Mucosa of rectum (tissue), 2 donors: Measurements from ENCODE around the gene ARID1B.

Experiments
- H3K27ac ChIP-seq, 2 donors: one replicate each; pipeline ENCODE4 v1.7.0; 2013; ENCODE audit warnings: inconsistent platforms in 2 of 2, low read depth in 2 of 2, low read length in 2 of 2
- H3K27me3 ChIP-seq, 2 donors: one replicate each; pipeline ENCODE4 v1.7.0; 2013; ENCODE audit warnings: low read length in 2 of 2; ENCODE audit not compliant: control insufficient read depth in 2 of 2, insufficient read depth in 2 of 2
- H3K36me3 ChIP-seq, 2 donors: one replicate each; pipeline ENCODE4 v1.7.0; 2013; ENCODE audit warnings: low read length in 2 of 2; ENCODE audit not compliant: control insufficient read depth in 2 of 2, insufficient read depth in 2 of 2
- H3K4me1 ChIP-seq, 2 donors: one replicate each; pipeline ENCODE4 v1.7.0; 2013; ENCODE audit warnings: low read length in 2 of 2, mild to moderate bottlenecking in 1 of 2; ENCODE audit not compliant: control insufficient read depth in 2 of 2, insufficient read depth in 2 of 2
- H3K4me3 ChIP-seq, 2 donors: one replicate each; pipeline ENCODE4 v1.7.0; 2013; ENCODE audit warnings: low read length in 2 of 2
- H3K9ac ChIP-seq, 2 donors: one replicate each; pipeline ENCODE4 v1.7.0; 2013; ENCODE audit warnings: low read length in 2 of 2, low read depth in 1 of 2, mild to moderate bottlenecking in 1 of 2
- H3K9me3 ChIP-seq, 2 donors: one replicate each; pipeline ENCODE4 v1.7.0; 2013; ENCODE audit warnings: low read length in 2 of 2; ENCODE audit not compliant: control insufficient read depth in 2 of 2
- donor health status: healthy.
- donor health status: Normal muscosa, but diverticular disease.

The ARID1B gene

DNA sequence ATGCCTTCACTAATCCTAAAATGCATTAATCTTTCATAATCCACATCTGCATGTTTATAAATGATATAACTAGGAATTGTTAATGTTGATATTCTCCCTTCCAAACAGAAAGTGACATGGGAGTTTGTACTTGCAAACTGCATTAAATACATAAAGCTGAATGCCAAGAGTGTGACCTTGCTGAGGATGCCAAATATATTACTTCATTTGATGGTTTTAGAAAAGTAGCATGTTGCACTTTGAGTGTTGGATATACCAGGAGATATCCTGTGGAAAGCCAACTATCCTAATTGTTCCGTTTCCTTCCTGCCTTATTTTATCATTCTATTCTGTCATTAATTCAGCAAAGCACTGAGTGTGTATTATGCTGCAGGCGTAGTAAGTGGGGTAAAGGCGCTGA, 316.4 kb downstream of the ARID1B start:
- Histone ChIP-seq H3K27ac (no peak overlapping the region), H3K9me3 (no peaks in the 10 kb centered on the region), H3K4me3 (no peak overlapping the region), H3K27me3 (no peaks in the 10 kb centered on the region), H3K36me3 (peaks cover 7 to 11% of the 10 kb centered on the region in 2 donors), H3K4me1 (no peaks in the 10 kb centered on the region), H3K9ac (no peak overlapping the region)

DNA sequence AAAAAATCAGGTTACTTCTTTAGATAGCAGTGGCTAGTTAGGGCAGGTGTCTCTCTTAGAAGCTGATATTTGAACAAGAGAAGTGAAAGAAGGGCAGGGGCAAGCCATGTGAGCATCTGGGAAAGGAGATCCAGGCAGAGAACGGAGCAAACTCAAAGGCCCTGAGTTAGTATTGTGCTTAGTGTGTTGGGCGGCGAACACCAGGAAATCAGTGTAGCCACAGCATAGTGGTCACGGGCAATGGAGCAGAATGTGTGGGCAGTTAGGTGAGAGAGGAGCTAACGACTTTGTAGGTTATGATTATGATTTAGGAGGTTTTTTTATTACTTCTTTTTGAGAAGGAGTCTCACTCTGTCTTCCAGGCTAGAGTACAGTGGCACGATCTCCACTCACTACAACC, 316.9 kb downstream of the ARID1B start:
- Histone ChIP-seq H3K9me3 (no peaks in the 10 kb centered on the region), H3K36me3 (peaks cover 7 to 11% of the 10 kb centered on the region in 2 donors), H3K27me3 (no peaks in the 10 kb centered on the region), H3K4me1 (no peaks in the 10 kb centered on the region), H3K4me3 (no peak overlapping the region), H3K27ac (no peak overlapping the region), H3K9ac (no peak overlapping the region)

DNA sequence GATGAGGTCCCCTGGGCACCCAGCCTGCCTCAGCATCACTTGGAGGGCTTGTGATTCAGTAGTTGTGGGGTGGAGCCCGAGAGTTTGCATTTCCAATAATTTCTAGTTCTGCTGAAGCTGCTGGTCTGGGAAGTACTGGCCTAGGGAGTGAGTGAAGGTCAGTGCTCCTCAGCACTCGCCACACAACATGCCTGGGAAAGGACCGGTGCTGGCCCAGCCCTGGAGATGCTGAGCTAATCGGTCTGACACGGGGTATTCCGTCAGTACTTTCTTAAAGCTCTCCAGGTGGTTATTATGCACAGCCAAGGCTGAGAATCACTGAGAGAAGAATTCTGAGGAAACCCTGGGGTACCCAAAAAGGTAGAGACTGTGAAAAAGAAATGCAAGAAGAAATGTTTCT, 317.9 kb downstream of the ARID1B start:
- no peak overlapping the region for H3K27ac ChIP-seq
- H3K27me3 ChIP-seq: no peaks in the 10 kb centered on the region
- no peak overlapping the region for H3K9ac ChIP-seq
- H3K36me3 ChIP-seq: peaks cover 7 to 11% of the 10 kb centered on the region in 2 donors
- H3K4me1 ChIP-seq: no peaks in the 10 kb centered on the region
- H3K4me3 ChIP-seq: no peak overlapping the region
- H3K9me3 ChIP-seq: no peaks in the 10 kb centered on the region

DNA sequence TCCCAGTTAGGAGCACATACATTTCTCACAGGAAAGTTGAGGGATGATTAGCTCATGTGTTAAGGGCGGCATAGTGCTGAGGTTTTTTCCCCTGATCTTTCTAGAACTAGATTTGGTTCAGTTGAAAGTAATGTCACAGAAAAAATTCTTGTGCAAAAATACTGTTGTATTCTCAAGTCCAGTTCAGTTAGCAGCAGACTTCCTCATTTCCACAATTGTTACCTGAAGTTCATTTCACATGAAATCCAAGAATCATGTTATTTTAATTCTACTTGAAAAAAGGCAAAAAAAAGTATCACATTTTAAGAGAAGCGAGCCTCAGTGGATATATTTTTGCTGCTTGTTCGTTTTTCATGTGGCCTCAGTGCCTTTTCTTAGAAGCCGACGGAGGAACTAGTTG, 318.4 kb downstream of the ARID1B start:
- Histone ChIP-seq H3K4me1 (no peaks in the 10 kb centered on the region), H3K27me3 (no peaks in the 10 kb centered on the region), H3K9me3 (no peaks in the 10 kb centered on the region), H3K36me3 (peaks cover 6 to 11% of the 10 kb centered on the region in 2 donors), H3K4me3 (no peak overlapping the region), H3K27ac (no peak overlapping the region), H3K9ac (no peak overlapping the region)

DNA sequence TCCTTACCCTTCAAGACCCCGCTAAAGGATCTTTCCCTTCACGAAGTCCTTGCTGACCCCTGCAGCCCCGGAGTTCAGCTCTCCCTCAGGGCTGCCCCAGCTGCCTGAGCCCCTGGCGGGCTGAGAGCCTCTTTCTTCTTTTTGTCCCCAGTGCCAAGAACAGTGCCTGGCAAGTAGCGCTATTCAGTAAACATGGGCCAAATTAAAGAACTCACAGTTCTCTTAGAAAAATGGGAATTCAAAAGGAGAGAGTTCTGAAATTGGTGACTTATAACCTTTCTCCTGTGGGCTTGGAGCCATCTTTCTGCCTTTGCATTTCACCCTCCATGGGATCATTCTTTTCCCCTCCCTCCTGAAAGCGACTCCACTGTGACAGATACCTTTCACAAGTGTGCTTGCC, 318.9 kb downstream of the ARID1B start:
- Histone ChIP-seq H3K4me3 (no peak overlapping the region), H3K9me3 (no peaks in the 10 kb centered on the region), H3K4me1 (no peaks in the 10 kb centered on the region), H3K27ac (no peak overlapping the region), H3K27me3 (no peaks in the 10 kb centered on the region), H3K36me3 (peaks cover 4 to 6% of the 10 kb centered on the region in 2 donors), H3K9ac (no peak overlapping the region)

DNA sequence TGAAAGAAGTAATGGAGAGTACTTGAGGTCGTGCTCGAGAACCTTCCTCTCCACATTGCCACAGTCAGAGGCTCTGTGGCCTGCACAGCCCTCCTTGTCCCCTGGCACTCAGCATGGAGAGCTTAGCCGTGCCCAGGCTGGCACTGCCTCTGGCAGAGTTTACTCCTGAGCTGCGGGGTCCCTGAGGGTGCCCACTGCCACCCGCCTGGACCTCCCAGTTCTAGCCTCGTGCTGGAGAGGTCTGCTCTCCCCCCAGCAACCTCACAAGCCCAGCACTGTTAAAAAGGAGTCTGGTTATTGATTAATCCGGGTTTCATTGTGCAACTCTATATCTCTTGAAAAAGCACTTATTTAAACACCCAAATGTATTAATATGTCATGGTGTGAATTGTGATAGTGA, 319.3 kb downstream of the ARID1B start:
- no peak overlapping the region for H3K27ac ChIP-seq
- no peak overlapping the region for H3K9ac ChIP-seq
- H3K9me3 ChIP-seq: no peaks in the 10 kb centered on the region
- H3K4me3 ChIP-seq: no peak overlapping the region
- H3K4me1 ChIP-seq: no peaks in the 10 kb centered on the region
- peaks cover 3 to 6% of the 10 kb centered on the region in 2 donors for H3K36me3 ChIP-seq
- no peaks in the 10 kb centered on the region for H3K27me3 ChIP-seq

DNA sequence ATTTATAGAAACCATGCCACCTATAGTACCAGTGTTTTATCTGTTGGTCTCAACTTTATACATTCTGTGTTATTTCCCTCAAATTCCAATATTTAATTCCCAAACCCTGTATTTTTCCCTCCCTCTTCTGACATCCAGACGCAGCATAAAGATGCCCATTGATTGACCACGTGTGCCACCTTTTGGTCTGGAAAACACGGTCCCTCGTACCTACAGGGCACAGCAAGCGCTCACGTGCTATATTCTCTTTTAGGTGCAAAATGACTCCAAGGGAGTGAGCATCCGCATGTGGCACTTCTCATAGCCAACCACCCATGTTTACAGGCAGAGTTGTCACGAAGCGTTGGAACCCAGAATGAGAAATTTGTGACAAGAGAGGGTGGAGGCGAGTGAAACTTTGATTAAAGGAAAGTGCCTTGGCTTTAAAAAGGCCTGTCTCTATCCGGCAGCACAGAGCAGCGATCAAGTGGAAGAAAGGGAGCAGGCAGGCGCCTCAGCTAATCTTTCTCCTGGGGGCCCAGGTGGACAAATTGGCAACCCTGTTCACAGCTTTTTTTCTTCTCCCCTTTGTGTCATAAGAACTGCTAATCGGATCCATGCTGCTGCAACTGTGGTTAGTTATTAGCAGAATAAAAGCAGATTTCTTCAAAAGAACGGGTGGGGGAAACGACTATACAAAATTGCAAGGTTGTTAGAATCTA, 320.2 kb downstream of the ARID1B start:
- H3K4me3 ChIP-seq: no peak overlapping the region
- H3K9me3 ChIP-seq: no peaks in the 10 kb centered on the region
- no peak overlapping the region for H3K9ac ChIP-seq
- H3K27ac ChIP-seq: no peak overlapping the region
- H3K4me1 ChIP-seq: no peaks in the 10 kb centered on the region
- no peaks in the 10 kb centered on the region for H3K27me3 ChIP-seq
- peaks cover 3 to 6% of the 10 kb centered on the region in 2 donors for H3K36me3 ChIP-seq

DNA sequence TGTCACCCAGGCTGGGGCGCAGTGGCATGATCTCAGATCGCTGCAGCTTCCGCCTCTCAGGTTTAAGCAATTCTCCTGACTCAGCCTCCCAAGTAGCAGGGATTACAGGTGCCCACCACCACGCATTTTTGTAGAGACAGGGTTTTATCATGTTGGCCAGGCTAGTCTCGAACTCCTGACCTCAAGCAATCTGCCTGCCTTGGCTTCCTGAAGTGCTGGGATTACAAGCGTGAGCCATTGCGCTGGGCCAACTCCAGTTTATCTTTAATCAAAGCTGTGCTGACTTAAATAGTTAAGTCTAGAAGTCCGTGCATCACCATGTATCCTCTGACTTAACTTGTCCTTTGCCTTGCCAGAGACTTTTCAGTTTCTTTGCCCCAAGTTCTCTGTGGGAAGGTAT, 321.8 kb downstream of the ARID1B start:
- Histone ChIP-seq H3K4me1 (no peaks in the 10 kb centered on the region), H3K27ac (no peak overlapping the region), H3K27me3 (no peaks in the 10 kb centered on the region), H3K9ac (no peak overlapping the region), H3K4me3 (no peak overlapping the region), H3K36me3 (peaks cover under 1 to 3% of the 10 kb centered on the region in 2 donors), H3K9me3 (no peaks in the 10 kb centered on the region)

DNA sequence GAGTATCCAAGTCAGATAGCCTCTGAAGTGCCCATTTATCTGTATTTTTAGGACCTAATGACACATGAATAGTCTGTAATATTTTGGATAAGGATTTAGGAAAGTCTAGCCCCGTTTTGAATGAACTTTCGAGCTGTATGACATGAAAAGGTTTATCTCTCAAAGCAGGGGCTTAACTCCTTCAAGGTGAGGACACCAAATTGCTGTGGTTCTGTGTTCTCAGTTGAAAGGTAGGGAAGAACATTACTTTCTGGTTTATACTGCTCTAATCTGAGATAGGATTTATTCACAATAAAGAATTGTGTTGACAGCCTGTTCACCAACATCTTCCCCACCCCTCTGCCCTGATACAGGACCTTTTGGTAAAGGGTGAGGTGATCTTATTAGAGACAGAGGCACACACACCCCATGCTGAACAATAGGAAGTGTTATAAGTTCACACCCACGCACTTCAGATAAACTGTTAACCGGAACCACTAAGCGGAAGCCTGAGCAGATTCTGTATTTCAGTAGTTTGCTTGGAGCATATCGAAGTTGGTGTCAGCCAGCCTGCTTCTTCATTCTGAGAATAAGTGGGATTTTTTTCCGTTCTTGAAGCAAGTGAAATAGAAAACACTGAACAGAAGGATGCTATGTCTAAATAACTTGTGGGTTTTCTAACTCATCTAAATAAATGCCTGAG, 322.9 kb downstream of the ARID1B start:
- no peak overlapping the region for H3K27ac ChIP-seq
- H3K9me3 ChIP-seq: no peaks in the 10 kb centered on the region
- no peak overlapping the region for H3K4me3 ChIP-seq

DNA sequence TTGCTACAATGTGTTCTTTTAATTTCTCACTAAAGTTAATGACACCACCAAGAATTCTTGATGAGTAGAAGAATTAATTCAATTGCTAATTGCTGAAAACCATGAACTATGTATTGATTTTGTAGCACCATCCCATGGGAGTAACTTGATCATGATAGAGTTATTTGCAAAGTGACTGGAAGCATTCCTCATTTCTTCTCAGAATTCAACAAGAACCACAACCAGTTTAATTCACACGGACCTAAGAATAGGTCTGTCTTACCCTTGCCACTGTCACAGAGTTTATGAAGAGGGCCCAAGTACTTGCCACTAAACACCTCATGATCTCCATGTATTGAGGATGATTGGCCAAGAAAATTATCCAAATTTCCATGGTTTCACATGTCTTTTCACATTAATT, 324.0 kb downstream of the ARID1B start:
- no peaks in the 10 kb centered on the region for H3K4me1 ChIP-seq
- no peak overlapping the region for H3K27ac ChIP-seq
- H3K9ac ChIP-seq: no peak overlapping the region
- H3K9me3 ChIP-seq: no peaks in the 10 kb centered on the region
- H3K4me3 ChIP-seq: no peak overlapping the region
- H3K27me3 ChIP-seq: no peaks in the 10 kb centered on the region
- H3K36me3 ChIP-seq: peaks cover 0 to 3% of the 10 kb centered on the region in 2 donors

More for the DNA sequence above, 322.9 kb downstream of the ARID1B start:
- Histone ChIP-seq H3K9ac (no peak overlapping the region), H3K4me1 (no peaks in the 10 kb centered on the region), H3K27me3 (no peaks in the 10 kb centered on the region), H3K36me3 (peaks cover 0 to 3% of the 10 kb centered on the region in 2 donors)
